ENCODE results near the gene ATP6V1C2. TPM values are rescaled to one million over a fixed set of nuclear protein-coding genes. Genes with fewer than 3 reads are reported as not detected.

ATP6V1C2 gene
- total and polyA plus RNA-seq, 2 of the 4 experiments (the other 2 are of a cell fraction) = not detected

DNA sequence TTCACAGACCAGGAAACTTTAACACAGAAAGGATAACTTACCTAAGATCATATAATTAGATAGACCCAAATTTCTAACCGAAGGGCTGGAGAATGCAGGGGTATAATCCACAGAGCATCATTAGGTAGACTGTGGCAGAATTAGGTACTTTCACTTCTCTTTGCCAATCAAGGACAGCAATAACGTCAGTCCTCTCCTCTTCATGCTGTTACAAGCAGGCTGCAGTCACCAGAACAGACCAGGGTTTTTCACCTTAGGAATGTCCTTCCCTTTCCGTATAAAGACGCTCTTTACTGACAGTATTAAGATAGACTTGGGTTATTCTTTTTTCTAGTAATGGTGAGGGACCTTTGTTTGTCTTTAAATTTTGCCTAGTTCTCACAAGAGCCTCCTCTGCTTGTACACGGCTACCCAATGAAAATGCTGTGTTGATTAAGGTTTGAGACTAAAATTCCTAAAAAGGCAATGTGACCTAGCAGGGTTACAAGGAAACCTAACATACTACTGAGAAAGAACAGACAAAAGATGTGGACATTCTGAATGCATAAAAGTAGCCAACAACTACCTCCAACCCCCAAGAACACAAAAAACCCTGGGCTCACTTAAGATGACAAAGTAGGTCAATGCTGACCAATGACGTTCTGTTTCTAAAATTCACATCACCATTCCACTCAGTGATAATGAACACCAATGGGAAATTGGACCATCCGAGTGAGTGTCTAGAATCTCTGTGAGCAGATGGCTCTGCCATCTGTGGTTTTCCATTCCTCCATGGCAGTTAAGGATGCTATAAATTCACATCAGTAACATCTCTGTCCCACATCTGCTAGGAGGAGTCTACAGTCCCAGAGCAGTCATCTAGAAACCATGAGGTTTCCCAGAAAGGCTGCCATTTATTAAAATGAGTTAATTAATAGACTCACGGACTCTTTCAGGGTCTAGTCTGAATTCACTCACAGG, 89.1 kb downstream of the ATP6V1C2 start:
- no peak overlapping the region for H3K56ac ChIP-seq (ENCODE audit: extremely low read depth, insufficient read depth, low read length)
- H3K9ac ChIP-seq (ENCODE audit: low read depth, low read length) = peak overlapping the region; percentile 97
- H3K79me1 ChIP-seq (ENCODE audit: low read depth in 1 of 2, low read length in 2 of 2) = peaks cover 0 to 35% of the 10 kb centered on the region in 2 experiments; a peak in 2 of 4 replicates
- intact Hi-C loops (cut with micrococcal nuclease) (no loop called here), dilution Hi-C loops (cut with HindIII; ENCODE audit: low sequenced_read_pairs, unreplicated experiment) (no loop called here), in situ Hi-C loops (cut with MboI; ENCODE audit: low sequenced_read_pairs) (no loop called here)
- no peak overlapping the region for H2AFZ ChIP-seq (replicated peaks; ENCODE audit: low read length, poor library complexity)
- H2BK120ac ChIP-seq (ENCODE audit: low read depth, low read length) = no peak overlapping the region
- H3K36me3 ChIP-seq (ENCODE audit: control insufficient read depth, insufficient read depth, low read length) = peaks cover 3% of the 10 kb centered on the region
- H4K5ac ChIP-seq (ENCODE audit: low read depth, low read length) = peak overlapping the region; percentile 30
- TSS peak; percentile 24 for BruUV-seq (replicated peaks)
- ATAC-seq (ENCODE audit: low read depth) (no peak), DNase-seq (peak; percentile 45)
- no peaks in the 10 kb centered on the region for H3K27me3 ChIP-seq (ENCODE audit: control insufficient read depth, insufficient read depth, low read length)
- H4K8ac ChIP-seq (ENCODE audit: low read depth in 2 of 2, low read length in 2 of 2) = no peak overlapping the region; a peak in 1 of 4 replicates
- H3K9me1 ChIP-seq (ENCODE audit: insufficient read depth, low read length) = peaks cover 3% of the 10 kb centered on the region
- peak overlapping the region; percentile 28; the same call in 1 of the 2 replicates for H3K4ac ChIP-seq (ENCODE audit: low read depth, low read length)
- H3K4me2 ChIP-seq (ENCODE audit: low read depth, low read length) = peak overlapping the region; percentile 98
- peak overlapping the region; percentile 64 for H3K23ac ChIP-seq (ENCODE audit: low read depth, low read length)
- WGBS, 2 experiments (ENCODE audit: extremely low coverage in 2 of 2, insufficient read length in 1 of 2) = no CpG with 5 or more reads among the region's 8 CpGs
- peak overlapping the region; percentile 21 for H2BK5ac ChIP-seq (ENCODE audit: low read depth, low read length, poor library complexity, severe bottlenecking)
- POLR2A ChIA-PET (ENCODE audit: unreplicated experiment) = no interaction called here
- H4K20me1 ChIP-seq (ENCODE audit: insufficient read depth, low read length) = peaks cover 56% of the 10 kb centered on the region
- peak overlapping the region; percentile 71; the same call in 1 of the 2 replicates for H3K27ac ChIP-seq (ENCODE audit: insufficient read depth, low read length)
- no peak overlapping the region for H4K91ac ChIP-seq (ENCODE audit: insufficient read depth, low read depth, low read length)
- no peak overlapping the region for H2AK9ac ChIP-seq (replicated peaks; ENCODE audit: low read depth, low read length, poor library complexity)
- peaks cover 10% of the 10 kb centered on the region for H3K4me1 ChIP-seq (ENCODE audit: control insufficient read depth, insufficient read depth, low read length)
- peak overlapping the region; percentile 10; the same call in 1 of the 2 replicates for H2AK5ac ChIP-seq (ENCODE audit: low read depth, low read length)
- H2BK15ac ChIP-seq (ENCODE audit: low read depth, low read length) = no peak overlapping the region
- TF ChIP-seq RFX5 (IDR thresholded peaks at IDR 0.05; ENCODE audit: low read depth, low read length) = no peak
- CTCF ChIA-PET = no interaction called here
- 0 out of 2 replicates have a peak overlapping the region, but pooled peaks have one; percentile 4 for H3K18ac ChIP-seq (ENCODE audit: low read depth, low read length)
- H3K4me3 ChIP-seq (ENCODE audit: insufficient read depth, low read depth, low read length) = peak overlapping the region; percentile 15; the same call in 1 of the 2 replicates
- H2BK20ac ChIP-seq (ENCODE audit: low read depth, low read length) = no peak overlapping the region
- peak overlapping the region; percentile 75 for H3K14ac ChIP-seq (replicated peaks; ENCODE audit: low read depth, low read length)
- no peaks in the 10 kb centered on the region for H3K9me3 ChIP-seq (ENCODE audit: control insufficient read depth, insufficient read depth, low read length)
